ENCODE results near the gene PAH. TPM values are rescaled to one million over a fixed set of nuclear protein-coding genes. Genes with fewer than 3 reads are reported as not detected.

Gene PAH
- total RNA-seq, 8 experiments from 2014 or later = 0.42 to 1.3 (median 0.52) TPM; not detected in 2

GRCh38 chr12:102876883-102877282 lies 40.2 kb downstream of the PAH start:
- H3K4me1 ChIP-seq (replicated peaks in 1 of 2) = peaks cover 2 to 7% of the 10 kb centered on the region in 2 donors
- ATAC-seq (replicated peaks in 6 of 8) = no peak
- no peak overlapping the region for H3K27ac ChIP-seq
- in situ Hi-C loops (cut with MboI; ENCODE audit: low pct_unique_long_range_greater_than_20kb in 2 of 9, low sequenced_read_pairs in 9 of 9, unreplicated experiment in 9 of 9) = no loop called here
- H3K4me3 ChIP-seq = no peak overlapping the region
- WGBS, 10 experiments = 20 to 90% (median 68%) methylated on average over 3 to 5 of the region's 6 CpGs; no CpG with 5 or more reads in 4 of the 10 experiments

GRCh38 chr12:102874819-102875218 lies 42.2 kb downstream of the PAH start:
- in situ Hi-C loops (cut with MboI; ENCODE audit: low pct_unique_long_range_greater_than_20kb in 2 of 9, low sequenced_read_pairs in 9 of 9, unreplicated experiment in 9 of 9) = no loop called here

DNA sequence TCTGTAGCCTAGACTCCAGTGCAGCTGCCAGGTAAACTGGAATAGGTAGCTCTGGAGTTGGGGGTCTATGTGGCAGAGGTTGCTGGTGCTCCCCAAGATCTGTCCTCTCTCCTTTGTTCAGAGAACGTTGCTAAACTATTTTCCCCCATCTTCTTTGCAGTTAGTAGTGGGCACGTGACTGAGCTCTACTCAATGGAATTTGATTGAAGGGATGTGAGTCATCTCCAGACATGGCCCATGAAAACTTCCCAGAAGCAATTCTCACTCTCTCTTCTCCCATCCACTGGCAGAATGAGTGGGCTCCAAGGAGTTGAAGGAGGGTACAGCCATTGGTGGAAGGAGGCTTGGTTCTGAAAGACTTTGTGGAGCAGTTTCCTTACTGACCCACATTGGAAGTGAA lies 44.0 kb downstream of the PAH start:
- in situ Hi-C loops (cut with MboI; ENCODE audit: low pct_unique_long_range_greater_than_20kb in 2 of 9, low sequenced_read_pairs in 9 of 9, unreplicated experiment in 9 of 9) = no loop called here
- WGBS, 10 experiments = 0 to 63% (median 18%) methylated on average over 1 to 2 of the region's 2 CpGs; no CpG with 5 or more reads in 6 of the 10 experiments
- peak in 1 of 8 experiments; percentile 26 for ATAC-seq (replicated peaks in 6 of 8)

More at GRCh38 chr12:102874819-102875218, 42.2 kb downstream of the PAH start:
- WGBS, 10 experiments = 17 to 100% (median 61%) methylated on average over 1 to 7 of the region's 9 CpGs; no CpG with 5 or more reads in 1 of the 10 experiments
- ATAC-seq (replicated peaks in 6 of 8) = no peak
- H3K4me3 ChIP-seq = no peak overlapping the region
- H3K27ac ChIP-seq = no peak overlapping the region
- peaks cover 2 to 7% of the 10 kb centered on the region in 2 donors for H3K4me1 ChIP-seq (replicated peaks in 1 of 2)

DNA sequence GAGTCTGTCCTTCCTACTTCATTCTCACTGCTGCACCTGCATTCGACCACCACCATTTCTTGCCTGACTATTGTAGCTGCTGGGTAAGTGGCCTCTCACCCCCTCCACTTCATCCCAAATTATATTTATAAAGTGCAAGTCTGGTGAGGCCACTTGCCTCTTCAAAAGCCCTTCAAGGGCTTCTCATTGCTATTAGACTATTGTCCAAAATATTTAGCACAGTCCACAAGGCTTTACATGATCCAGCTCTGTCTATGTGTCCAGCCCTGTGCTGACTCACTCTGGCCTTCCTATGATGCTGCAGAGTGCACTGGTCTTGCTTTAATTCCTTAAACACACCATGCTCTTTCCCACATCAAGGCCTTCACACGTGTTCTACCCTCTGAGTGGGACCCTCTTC lies 46.0 kb downstream of the PAH start:
- WGBS, 10 experiments = 0 to 80% (median 27%) methylated on average over 1 to 2 of the region's 2 CpGs; no CpG with 5 or more reads in 2 of the 10 experiments
- ATAC-seq (replicated peaks in 6 of 8) = peak in 1 of 8 experiments; percentile 28
- peaks cover 3 to 5% of the 10 kb centered on the region in 2 donors for H3K4me1 ChIP-seq (replicated peaks in 1 of 2)
- in situ Hi-C loops (cut with MboI; ENCODE audit: low pct_unique_long_range_greater_than_20kb in 2 of 9, low sequenced_read_pairs in 9 of 9, unreplicated experiment in 9 of 9) = no loop called here
- no peak overlapping the region for H3K4me3 ChIP-seq
- no peak overlapping the region for H3K27ac ChIP-seq

More for the DNA sequence above, 44.0 kb downstream of the PAH start:
- H3K27ac ChIP-seq = no peak overlapping the region
- H3K4me3 ChIP-seq = no peak overlapping the region
- peaks cover 2 to 5% of the 10 kb centered on the region in 2 donors for H3K4me1 ChIP-seq (replicated peaks in 1 of 2)

GRCh38 chr12:102869571-102869970 lies 47.5 kb downstream of the PAH start:
- ATAC-seq (replicated peaks in 6 of 8) = no peak
- Histone ChIP-seq H3K27ac (no peak overlapping the region), H3K4me1 (replicated peaks in 1 of 2) (peaks cover 4 to 9% of the 10 kb centered on the region in 2 donors), H3K4me3 (no peak overlapping the region)
- 0 to 100% (median 15%) methylated on average over 1 to 3 of the region's 3 CpGs; no CpG with 5 or more reads in 4 of the 10 experiments for WGBS, 10 experiments
- in situ Hi-C loops (cut with MboI; ENCODE audit: low pct_unique_long_range_greater_than_20kb in 2 of 9, low sequenced_read_pairs in 9 of 9, unreplicated experiment in 9 of 9) = no loop called here

DNA sequence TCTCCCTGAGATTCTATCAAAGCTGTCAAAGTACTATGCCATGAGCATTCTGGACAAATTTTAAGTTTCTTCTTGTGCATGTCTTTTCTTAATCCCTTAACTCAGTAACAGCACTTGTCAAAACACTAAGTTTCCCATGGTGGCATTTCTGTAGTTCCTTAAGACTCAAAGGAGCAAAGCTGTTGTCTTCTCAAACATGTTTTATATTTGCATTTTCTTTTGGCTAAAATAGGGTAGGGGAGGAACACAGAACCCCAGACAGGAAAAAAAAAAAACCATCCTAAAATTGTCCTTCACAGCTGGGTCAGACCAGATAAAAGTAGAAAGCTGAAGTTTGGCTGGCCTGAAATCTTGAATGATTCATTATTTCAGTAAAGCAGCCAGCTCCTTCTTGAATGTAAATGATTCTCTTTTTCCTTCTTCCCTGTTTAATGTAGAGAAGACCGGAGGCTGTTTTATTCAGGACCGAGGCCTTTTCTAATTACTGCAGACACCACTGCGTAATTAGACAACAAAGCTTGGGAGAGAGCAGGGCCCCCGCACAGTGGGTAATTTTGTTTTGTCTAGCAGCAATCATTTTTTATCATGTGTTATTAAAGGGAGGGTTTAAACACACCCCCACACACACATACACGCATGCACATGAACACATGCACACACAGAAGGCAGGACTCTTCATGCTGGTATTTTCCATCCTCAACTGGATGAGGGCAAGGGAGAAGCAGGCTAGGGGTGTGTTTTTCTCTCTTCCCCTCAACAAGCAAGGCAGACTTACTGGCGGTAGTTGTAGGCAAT lies 51.0 kb downstream of the PAH start:
- ATAC-seq (replicated peaks in 6 of 8) = peak in 4 of 8 experiments; percentile 35 to 85 (median 64)
- Histone ChIP-seq H3K4me3 (no peak overlapping the region), H3K4me1 (replicated peaks in 1 of 2) (peaks cover 4 to 9% of the 10 kb centered on the region in 2 donors), H3K27ac (no peak overlapping the region)
- 10 to 100% (median 57%) methylated on average over 1 to 6 of the region's 6 CpGs for WGBS, 10 experiments
- in situ Hi-C loops (cut with MboI; ENCODE audit: low pct_unique_long_range_greater_than_20kb in 2 of 9, low sequenced_read_pairs in 9 of 9, unreplicated experiment in 9 of 9) = no loop called here

- in situ Hi-C loops (cut with MboI; ENCODE audit: low pct_unique_long_range_greater_than_20kb in 2 of 9, low sequenced_read_pairs in 9 of 9, unreplicated experiment in 9 of 9) = no loop called here
- ATAC-seq (replicated peaks in 6 of 8) = no peak
- 0 to 100% (median 54%) methylated on average over 1 to 2 of the region's 2 CpGs; no CpG with 5 or more reads in 2 of the 10 experiments for WGBS, 10 experiments
- no peak overlapping the region for H3K27ac ChIP-seq
- no peak overlapping the region for H3K4me3 ChIP-seq
- peaks cover 4 to 9% of the 10 kb centered on the region in 2 donors for H3K4me1 ChIP-seq (replicated peaks in 1 of 2)
Measured at GRCh38 chr12:102862486-102862885, 54.6 kb downstream of the PAH start.

GRCh38 chr12:102851246-102851645 lies 65.8 kb downstream of the PAH start:
- Histone ChIP-seq H3K27ac (no peak overlapping the region), H3K4me3 (no peak overlapping the region), H3K4me1 (replicated peaks in 1 of 2) (no peaks in the 10 kb centered on the region)
- in situ Hi-C loops (cut with MboI; ENCODE audit: low pct_unique_long_range_greater_than_20kb in 2 of 9, low sequenced_read_pairs in 9 of 9, unreplicated experiment in 9 of 9) = no loop called here
- no peak for ATAC-seq (replicated peaks in 6 of 8)
- WGBS, 10 experiments = 0 to 100% (median 88%) methylated on average over 1 to 2 of the region's 2 CpGs; no CpG with 5 or more reads in 3 of the 10 experiments

DNA sequence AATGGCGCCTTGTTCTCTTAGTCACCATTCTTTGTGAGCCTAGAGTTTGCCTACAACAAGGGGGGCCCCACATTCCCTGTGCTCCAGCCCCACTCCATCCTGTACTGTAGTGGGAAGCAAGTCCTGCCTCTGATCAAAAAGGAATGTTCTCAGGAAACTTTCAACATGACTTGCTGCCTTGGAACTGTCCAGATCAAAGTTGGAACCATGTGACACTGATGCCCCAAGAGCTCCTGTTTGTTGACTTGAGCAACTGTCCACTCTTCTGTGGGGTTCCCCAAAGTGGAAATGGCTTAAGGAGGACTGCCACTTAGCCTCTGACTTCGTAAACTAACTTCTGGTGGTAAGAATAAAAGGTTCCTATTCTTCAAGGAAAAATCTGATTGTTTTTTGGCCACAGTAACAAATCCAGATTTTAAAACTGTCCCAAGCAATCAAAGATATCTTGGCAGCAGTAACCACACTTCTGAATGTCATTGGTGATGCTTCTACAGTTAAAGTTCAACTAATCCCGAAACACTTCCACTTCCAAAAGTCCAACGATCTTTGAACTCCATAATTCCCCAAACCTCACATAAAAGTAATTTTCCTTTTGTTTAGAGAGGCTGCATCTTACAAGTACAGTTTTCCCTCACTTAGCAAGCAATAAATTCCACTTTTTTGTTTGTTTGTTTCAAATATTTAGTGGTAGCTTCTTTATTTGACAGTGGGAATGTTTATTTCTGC lies 67.2 kb downstream of the PAH start:
- in situ Hi-C loops (cut with MboI; ENCODE audit: low pct_unique_long_range_greater_than_20kb in 2 of 9, low sequenced_read_pairs in 9 of 9, unreplicated experiment in 9 of 9) = no loop called here
- 0 to 78% (median 40%) methylated on average over 1 to 4 of the region's 4 CpGs; no CpG with 5 or more reads in 3 of the 10 experiments for WGBS, 10 experiments
- Histone ChIP-seq H3K4me1 (replicated peaks in 1 of 2) (no peaks in the 10 kb centered on the region), H3K27ac (no peak overlapping the region), H3K4me3 (no peak overlapping the region)
- ATAC-seq (replicated peaks in 6 of 8) = no peak

DNA sequence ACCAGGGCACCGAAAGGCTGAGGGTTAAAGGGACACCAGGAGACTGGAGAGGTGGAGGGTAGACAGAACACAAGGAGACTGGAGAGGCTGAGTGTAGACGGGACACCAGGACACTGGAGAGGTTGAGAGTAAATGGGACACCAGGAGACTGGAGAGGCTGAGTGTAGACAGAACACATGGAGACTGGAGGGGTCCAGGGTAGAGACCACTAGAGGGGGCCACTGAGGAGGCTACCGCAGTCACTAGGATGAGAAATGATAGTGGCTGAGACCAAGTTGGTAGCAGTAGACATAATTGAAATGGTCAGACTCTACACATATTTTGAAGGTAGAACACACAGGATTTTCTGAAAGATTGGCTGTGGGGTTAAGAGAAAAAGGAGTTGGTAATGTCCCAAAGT lies 68.2 kb downstream of the PAH start:
- ATAC-seq (replicated peaks in 6 of 8) = no peak
- 25 to 92% (median 60%) methylated on average over 1 to 3 of the region's 3 CpGs; no CpG with 5 or more reads in 3 of the 10 experiments for WGBS, 10 experiments
- no peaks in the 10 kb centered on the region for H3K4me1 ChIP-seq (replicated peaks in 1 of 2)
- H3K27ac ChIP-seq = no peak overlapping the region
- in situ Hi-C loops (cut with MboI; ENCODE audit: low pct_unique_long_range_greater_than_20kb in 2 of 9, low sequenced_read_pairs in 9 of 9, unreplicated experiment in 9 of 9) = no loop called here
- H3K4me3 ChIP-seq = no peak overlapping the region

- in situ Hi-C loops (cut with MboI; ENCODE audit: low pct_unique_long_range_greater_than_20kb in 2 of 9, low sequenced_read_pairs in 9 of 9, unreplicated experiment in 9 of 9) = no loop called here
- Histone ChIP-seq H3K27ac (no peak overlapping the region), H3K4me1 (replicated peaks in 1 of 2) (no peaks in the 10 kb centered on the region), H3K4me3 (no peak overlapping the region)
- WGBS, 10 experiments = 13 to 83% (median 65%) methylated on average over 1 to 2 of the region's 2 CpGs; no CpG with 5 or more reads in 2 of the 10 experiments
- no peak for ATAC-seq (replicated peaks in 6 of 8)
Measured at GRCh38 chr12:102847131-102847530, 69.9 kb downstream of the PAH start.

- no peak overlapping the region for H3K27ac ChIP-seq
- in situ Hi-C loops (cut with MboI; ENCODE audit: low pct_unique_long_range_greater_than_20kb in 2 of 9, low sequenced_read_pairs in 9 of 9, unreplicated experiment in 9 of 9) = no loop called here
- WGBS, 10 experiments = 33 to 90% (median 68%) methylated on average over 2 to 10 of the region's 10 CpGs
- ATAC-seq (replicated peaks in 6 of 8) = peak in 2 of 8 experiments; percentile 42 to 57
- no peak overlapping the region for H3K4me3 ChIP-seq
- no peaks in the 10 kb centered on the region for H3K4me1 ChIP-seq (replicated peaks in 1 of 2)
Measured at GRCh38 chr12:102833687-102834441, 83.2 kb downstream of the PAH start.

Data from motor neuron (in vitro differentiated cells).